ENCODE measurements around the gene FNDC3B.
A peak's percentile ranks its signal among the peaks of the same experiment; 100 is the strongest.

The FNDC3B gene

DNA sequence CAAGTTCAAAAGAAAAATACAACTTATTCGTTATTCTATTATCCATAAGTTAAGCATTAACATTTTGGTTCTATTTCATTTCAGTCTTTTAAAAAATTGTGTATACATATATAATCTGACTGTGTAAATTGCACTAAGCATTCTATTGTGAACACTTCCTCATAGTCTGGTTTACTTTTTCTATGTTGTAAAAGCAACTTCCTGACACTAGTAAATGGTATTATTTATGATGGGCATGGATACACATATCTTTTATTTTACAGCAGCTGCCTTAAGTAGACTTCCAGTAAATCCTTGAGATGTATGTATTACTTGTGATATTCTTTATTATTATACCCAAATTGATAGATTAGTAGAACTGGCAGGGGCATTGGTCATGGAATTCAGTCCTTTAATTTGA lies 58.2 kb downstream of the FNDC3B start:
- DNase-seq, result no peak

DNA sequence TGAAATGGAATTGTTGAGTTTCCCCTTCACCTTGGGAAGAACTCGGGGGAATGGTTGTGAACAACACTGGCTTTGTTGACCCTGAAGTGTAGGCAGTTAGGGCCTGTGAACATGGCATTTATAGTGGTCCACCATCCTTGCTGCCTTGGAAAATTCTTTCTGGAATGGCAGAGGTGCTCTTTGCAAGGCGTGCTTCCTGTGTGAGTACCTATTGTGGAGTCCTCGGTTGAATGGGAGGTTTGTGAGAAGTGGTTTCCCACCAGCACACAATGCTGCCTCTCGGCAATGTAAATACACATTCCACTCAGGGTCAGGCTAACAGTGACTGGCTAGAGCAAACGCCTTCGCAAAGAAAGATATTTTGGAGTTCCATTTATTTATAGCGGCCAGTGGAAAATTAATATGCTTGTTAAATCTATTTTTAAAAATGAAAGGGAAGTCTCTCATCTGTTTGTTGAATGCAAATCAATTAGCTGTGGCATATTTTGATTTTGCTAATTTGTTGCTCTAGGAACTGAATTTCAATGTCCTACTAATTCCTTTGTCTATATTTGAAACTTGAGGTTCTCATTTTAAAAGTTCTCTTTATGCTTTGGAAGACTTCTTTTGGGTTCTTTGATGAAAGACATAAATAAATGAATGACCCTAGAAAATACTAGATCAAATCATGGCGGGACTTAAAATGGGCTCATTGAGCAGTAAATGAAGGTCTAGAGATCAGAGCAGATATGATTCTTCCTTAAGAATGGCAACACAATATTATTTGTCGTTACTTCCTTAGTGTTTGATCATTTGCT lies 59.5 kb downstream of the FNDC3B start:
- no peak for DNase-seq

DNA sequence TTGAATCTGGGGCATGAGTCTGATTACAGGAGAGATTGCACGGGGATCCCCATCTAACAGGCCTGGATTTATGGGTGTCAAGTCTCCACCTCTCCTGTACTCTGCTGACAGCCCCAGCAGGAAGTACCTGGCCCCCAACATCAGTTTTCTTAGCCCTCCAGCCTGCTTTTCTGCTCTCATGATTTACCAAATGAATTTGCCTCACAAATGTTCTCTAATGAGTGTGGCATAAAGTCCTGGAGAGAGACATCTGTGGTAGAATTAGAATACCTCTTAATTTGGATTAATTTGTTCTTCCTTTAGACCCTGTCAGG lies 60.1 kb downstream of the FNDC3B start:
- no peak for DNase-seq

- DNase-seq, result no peak
These were observed 61.1 kb downstream of the FNDC3B start for GRCh38 chr3:172100482-172100881.

GRCh38 chr3:172101107-172101506 lies 61.7 kb downstream of the FNDC3B start:
- no peak for DNase-seq

DNA sequence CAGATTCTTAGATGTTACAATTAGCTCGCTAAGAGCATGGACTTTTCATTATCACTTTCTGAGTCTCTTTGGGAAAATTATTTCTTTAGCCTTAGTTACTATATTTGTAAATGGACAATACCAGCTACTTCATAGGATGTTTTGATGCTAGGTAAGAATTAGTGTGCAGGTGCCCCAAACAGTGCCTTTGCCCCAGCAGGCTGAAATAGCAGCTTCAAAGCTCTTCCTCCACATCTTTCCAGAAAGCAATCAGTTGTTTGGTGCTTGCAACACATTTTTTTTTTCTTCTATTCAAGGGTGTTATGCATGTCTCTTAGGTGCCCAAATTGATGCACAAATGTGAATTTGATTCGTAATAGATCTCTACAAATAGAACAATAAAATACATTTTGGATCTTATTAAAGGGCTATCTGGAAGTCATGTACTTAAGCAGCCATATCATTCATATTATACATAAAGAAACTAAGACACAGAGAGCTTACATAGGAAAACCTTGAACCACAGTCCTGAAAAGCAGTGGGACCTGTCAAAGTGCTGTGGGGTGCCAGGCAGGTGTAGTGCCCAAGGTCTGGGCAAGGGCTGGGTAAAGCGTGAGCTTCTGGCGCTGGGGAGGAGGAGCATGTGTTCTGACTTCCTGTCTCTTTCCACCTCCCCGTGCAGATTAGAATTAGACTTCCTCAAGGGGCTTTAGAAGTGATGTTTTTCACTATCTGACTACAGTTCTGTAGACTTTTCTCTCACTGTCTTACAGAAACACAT lies 62.9 kb downstream of the FNDC3B start:
- DNase-seq, result no peak

DNA sequence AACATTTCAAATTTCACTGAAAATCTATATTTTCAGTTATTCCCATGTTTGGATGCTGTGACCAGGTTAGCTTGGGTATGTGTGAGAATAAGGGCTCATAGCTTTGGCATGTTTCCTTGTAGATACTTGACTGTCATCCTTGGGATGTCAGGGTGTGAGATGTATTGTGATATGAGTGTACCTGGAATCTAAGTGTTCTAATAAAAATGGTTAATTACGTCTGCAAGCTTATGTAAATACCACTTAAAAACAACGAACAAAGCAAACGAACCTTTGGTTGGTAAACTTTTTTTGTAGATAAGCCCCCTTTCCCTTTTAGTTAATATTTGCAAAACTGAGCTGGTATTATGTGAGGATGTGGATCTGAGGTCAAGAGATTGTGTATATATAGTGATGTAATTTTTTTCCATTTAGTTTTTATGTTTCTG lies 63.5 kb downstream of the FNDC3B start:
- DNase-seq, result no peak

- DNase-seq, result no peak
These were observed 64.3 kb downstream of the FNDC3B start for GRCh38 chr3:172103724-172104123.

DNA sequence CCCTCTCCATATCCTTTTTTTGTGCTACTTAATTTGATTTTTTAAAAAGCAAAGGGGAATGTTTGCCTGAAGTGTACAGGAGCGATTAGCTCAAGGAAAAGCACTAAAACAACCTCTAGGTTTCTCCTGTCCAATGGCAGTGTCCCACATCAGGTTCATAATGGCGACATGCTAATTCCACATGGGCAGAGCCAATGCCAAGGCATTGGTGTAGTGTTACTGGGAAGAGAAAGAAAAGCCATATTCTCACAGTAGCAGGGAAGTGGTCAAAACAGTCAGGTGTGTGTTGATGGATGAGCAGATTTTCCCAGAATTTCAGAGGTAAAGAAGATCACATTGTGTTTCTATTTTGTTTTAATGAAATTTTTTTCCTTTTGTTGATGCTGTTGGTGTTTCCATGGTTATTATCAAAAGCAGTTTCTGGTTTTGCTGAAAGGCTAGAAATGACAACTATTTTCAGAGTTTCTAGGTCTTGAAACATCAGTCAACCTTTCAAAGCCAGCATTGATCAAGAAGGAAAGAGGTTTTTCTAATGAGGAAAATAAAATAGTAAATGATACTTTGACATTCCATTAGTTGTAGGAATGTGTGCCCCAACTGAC lies 65.2 kb downstream of the FNDC3B start:
- no peak for DNase-seq

GRCh38 chr3:172106037-172106954 lies 66.9 kb downstream of the FNDC3B start:
- no peak for DNase-seq

- peak; percentile 69 to 80 for DNase-seq
These were observed 67.6 kb downstream of the FNDC3B start for GRCh38 chr3:172106989-172107388.

- DNase-seq, result no peak
These were observed 68.0 kb downstream of the FNDC3B start for GRCh38 chr3:172107403-172107802.

GRCh38 chr3:172110127-172110779 lies 70.9 kb downstream of the FNDC3B start:
- no peak for DNase-seq

- DNase-seq, result no peak
These were observed 71.8 kb downstream of the FNDC3B start for GRCh38 chr3:172111163-172111562.

DNA sequence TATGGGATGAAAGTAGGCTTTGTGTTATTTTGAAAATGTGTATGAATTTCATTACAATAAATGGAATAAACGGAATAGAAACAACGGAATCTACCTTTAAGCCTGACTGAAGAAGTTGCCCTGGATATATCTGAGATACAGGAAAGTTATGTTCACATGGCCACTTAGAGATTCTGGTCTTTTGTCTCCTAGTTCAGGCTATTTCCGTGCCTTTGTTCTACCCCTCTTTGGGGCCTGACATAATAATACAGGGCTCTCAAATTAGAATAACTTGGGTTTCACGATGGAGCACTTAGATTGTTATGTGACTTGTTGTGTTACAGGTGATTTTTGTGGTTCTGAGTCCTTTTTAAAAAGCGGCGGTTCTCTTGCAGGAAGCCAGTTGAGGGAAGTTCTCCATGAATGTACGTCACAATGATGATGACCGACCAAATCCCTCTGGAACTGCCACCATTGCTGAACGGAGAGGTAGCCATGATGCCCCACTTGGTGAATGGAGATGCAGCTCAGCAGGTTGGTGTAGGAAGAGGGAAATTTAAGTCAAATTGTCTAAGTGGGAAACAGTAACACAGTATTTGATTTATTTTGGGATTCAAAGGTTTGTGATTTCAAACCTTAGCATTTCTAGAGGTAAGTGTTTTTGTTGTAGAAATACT lies 72.8 kb downstream of the FNDC3B start:
- DNase-seq, result no peak

- DNase-seq, result no peak
These were observed 73.3 kb downstream of the FNDC3B start for GRCh38 chr3:172112734-172113120.

GRCh38 chr3:172113710-172114109 lies 74.3 kb downstream of the FNDC3B start:
- no peak for DNase-seq

- no peak for DNase-seq
These were observed 75.7 kb downstream of the FNDC3B start for GRCh38 chr3:172115059-172115458.

- DNase-seq, result no peak
These were observed 76.4 kb downstream of the FNDC3B start for GRCh38 chr3:172115787-172116186.

- DNase-seq, result no peak
These were observed 78.6 kb downstream of the FNDC3B start for GRCh38 chr3:172118019-172118418.

DNA sequence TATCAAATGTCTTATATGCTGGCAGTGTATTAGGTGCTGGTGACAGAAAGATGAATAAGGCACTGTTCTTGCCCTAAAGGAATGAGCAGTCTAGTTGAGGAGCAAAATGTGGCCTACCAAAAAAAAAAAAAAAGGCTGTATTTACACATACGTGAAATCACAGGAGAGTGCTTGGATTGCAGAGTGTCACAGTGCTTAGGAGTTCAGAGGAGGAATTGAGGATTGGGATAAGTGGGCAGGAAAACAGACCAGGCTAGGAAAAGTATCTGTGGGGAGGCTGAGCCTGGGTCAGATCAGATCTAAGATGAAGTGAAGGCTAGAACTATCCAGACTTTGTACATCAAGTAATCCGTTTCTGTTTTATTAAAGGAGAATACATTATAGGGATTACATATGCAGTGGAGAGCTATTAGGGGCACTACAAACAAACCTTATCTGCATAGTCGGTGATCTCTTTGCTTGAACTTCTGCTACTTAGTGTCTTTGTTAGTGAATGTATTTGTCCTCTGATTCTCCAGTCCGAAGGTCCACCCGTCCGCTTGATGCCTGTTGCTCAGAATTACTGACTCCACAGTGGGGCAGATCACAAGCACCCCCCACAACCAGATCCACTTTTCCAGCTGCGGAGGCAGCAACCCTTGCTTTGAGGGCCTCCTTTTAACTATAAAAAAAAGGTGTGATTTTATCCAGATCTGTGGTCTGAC lies 80.0 kb downstream of the FNDC3B start:
- no peak for DNase-seq
